K562 (cell line): ENCODE measurements around the gene ACSF3. TPM values are rescaled to one million over a fixed set of nuclear protein-coding genes. Genes with fewer than 3 reads are reported as not detected.
A peak's percentile ranks its signal among the peaks of the same experiment; 100 is the strongest.

Experiments used
- ATAC-seq: fragments of 200-7000 bp; cut with Tn5 transposase; 3 replicates; pipeline ENCODE4 v1.9.1; 2020; ENCODE audit warnings: moderate library complexity
- BruUV-seq: library from RNA; stranded (reverse); fragments of 400-500 nt; replicated peaks from 2 replicates; lab custom pipeline; 2021; lab: Mats Ljungman, UMichigan
- CTCF ChIA-PET: fragments of 300-600 bp; formaldehyde crosslinking; extraction: SDS; loops from one replicate; lab custom pipeline; 2021; ENCODE audit warnings: low intra/inter-chr PET ratio; lab: Yijun Ruan, JAX
- POLR2A ChIA-PET: fragments of 300-600, 350-650 bp; sonication (Branson Sonifier 250); formaldehyde crosslinking; extraction: SDS; loops from one replicate; lab custom pipeline; 2021; ENCODE audit warnings: antibody characterized with exemption, inconsistent platforms; lab: Yijun Ruan, JAX
- DNase-seq, 4 experiments: peaks; one replicate each; pipeline versions ENCODE4 v3.0.0 to v3.0.0-alpha.2; 2011 to 2018; ENCODE audit warnings: low spot score in 3 of 4, mixed read lengths in 3 of 4; ENCODE audit errors: extremely low read depth in 1 of 4
- FAIRE-seq: peaks from 2 replicates; lab custom pipeline; 2011; peaks lifted over from hg19 to GRCh38; lab: Jason Lieb, UNC
- H2AFZ ChIP-seq: 2 replicates; pipeline ENCODE4 v1.6.0; 2011; ENCODE audit warnings: low read depth, low read length, control low read depth, inconsistent platforms
- H3K27ac ChIP-seq: fragments of 200-600 bp; 3 replicates; pipeline ENCODE4 v1.8.0; 2011; ENCODE audit warnings: low read depth, mild to moderate bottlenecking, control low read depth, inconsistent platforms, low read length, moderate library complexity, mixed read lengths; ENCODE audit errors: extremely low read depth
- H3K27me3 ChIP-seq, 2 experiments: fragments of 300-600 bp in 1 of 2; 2 replicates in 1 of 2; 3 replicates in 1 of 2; pipeline versions ENCODE4 v1.6.0 to v1.8.0; 2011; ENCODE audit warnings: inconsistent platforms in 2 of 2, low read length in 2 of 2, mild to moderate bottlenecking in 1 of 2, mixed read lengths in 1 of 2, moderate library complexity in 1 of 2; ENCODE audit not compliant: control insufficient read depth in 2 of 2, insufficient read depth in 2 of 2
- H3K36me3 ChIP-seq: fragments of 300-600 bp; 3 replicates; pipeline ENCODE4 v1.8.0; 2011; ENCODE audit warnings: mild to moderate bottlenecking, low read length, inconsistent platforms; ENCODE audit not compliant: control insufficient read depth, insufficient read depth
- H3K4me1 ChIP-seq, 2 experiments: fragments of 200-600 bp in 1 of 2; replicated peaks in 1 of 2; 2 replicates in 1 of 2; 3 replicates in 1 of 2; pipeline versions ENCODE4 v1.5.1 to v1.8.0; 2011; ENCODE audit warnings: inconsistent platforms in 2 of 2, low read length in 2 of 2, mild to moderate bottlenecking in 1 of 2, mixed read lengths in 1 of 2, moderate library complexity in 1 of 2; ENCODE audit not compliant: control insufficient read depth in 2 of 2, insufficient read depth in 2 of 2
- H3K4me2 ChIP-seq: 2 replicates; pipeline ENCODE4 v1.6.1; 2011; ENCODE audit warnings: low read length, control low read depth, inconsistent platforms, mixed read lengths; ENCODE audit not compliant: insufficient read depth
- H3K4me3 ChIP-seq: fragments of 200-600 bp; sonication (generic), shearing (Covaris generic); 2 replicates; pipeline ENCODE4 v1.5.1; 2016; ENCODE audit warnings: control low read depth, inconsistent platforms
- H3K79me2 ChIP-seq: fragments of 200-600 bp; 3 replicates; pipeline ENCODE4 v1.8.0; 2011; ENCODE audit warnings: low read length, inconsistent platforms; ENCODE audit not compliant: control insufficient read depth, insufficient read depth
- H3K9ac ChIP-seq, 2 experiments: 2 replicates each; pipeline versions ENCODE4 v1.6.0 to v1.6.1; 2011; ENCODE audit warnings: low read depth in 2 of 2, low read length in 2 of 2, control low read depth in 1 of 2, inconsistent platforms in 1 of 2, mild to moderate bottlenecking in 1 of 2, mixed read lengths in 1 of 2; ENCODE audit not compliant: insufficient read depth in 1 of 2
- H3K9me1 ChIP-seq: one replicate; pipeline ENCODE4 v1.6.0; 2011; ENCODE audit warnings: inconsistent platforms, mild to moderate bottlenecking, low read length, moderate library complexity; ENCODE audit not compliant: control insufficient read depth, insufficient read depth
- H3K9me3 ChIP-seq: replicated peaks from 2 replicates; pipeline ENCODE4 v1.5.1; 2011; ENCODE audit warnings: low read depth, low read length, inconsistent platforms; ENCODE audit not compliant: control insufficient read depth, insufficient read depth
- H4K20me1 ChIP-seq: replicated peaks from 2 replicates; pipeline ENCODE4 v1.6.1; 2011; ENCODE audit warnings: low read length, inconsistent platforms, mixed read lengths; ENCODE audit not compliant: control insufficient read depth, insufficient read depth
- CCNT2 ChIP-seq: IDR thresholded peaks from 2 replicates; pipeline ENCODE4 v1.6.1; 2011; ENCODE audit warnings: borderline replicate concordance, low read depth, mild to moderate bottlenecking, moderate library complexity, mixed read lengths, low read length; ENCODE audit not compliant: insufficient read length; ENCODE audit errors: extremely low read depth
- MTA3 ChIP-seq: fragments of 450-650 bp; formaldehyde crosslinking; IDR thresholded peaks from 2 replicates; pipeline ENCODE4 v1.6.1; 2017; ENCODE audit warnings: mild to moderate bottlenecking, borderline replicate concordance
- POLR2G ChIP-seq: fragments of 200-400 bp; formaldehyde crosslinking; IDR thresholded peaks from 2 replicates; pipeline ENCODE4 v1.6.1; 2017; ENCODE audit warnings: low read depth, mild to moderate bottlenecking, antibody characterized with exemption, low read length, moderate library complexity
- ZNF197 ChIP-seq: fragments of 200-800 bp; sonication (Bioruptor generic); IDR thresholded peaks from 2 replicates; pipeline ENCODE4 v1.6.1; 2016; ENCODE audit warnings: low read depth, missing genetic modification characterization, missing compliant biosample characterization
- WGBS: fragments of 100-300 bp; shearing (Covaris generic); methylation state at CpG from one replicate; pipeline ENCODE4 v1.1.6; 2016; ENCODE audit warnings: low coverage, mixed read lengths; ENCODE audit not compliant: insufficient coverage; ENCODE audit errors: missing lambda C conversion rate; 5-methylcytosine and 5-hydroxymethylcytosine counted together
- in situ Hi-C: fragments of 300-500 bp; cut with MboI; formaldehyde crosslinking; loops from 4 replicates; pipeline ENCODE4 v1.15.0; 2018; ENCODE audit warnings: inconsistent platforms, mixed read lengths
- intact Hi-C: fragments of 100-400 bp; cut with micrococcal nuclease; formaldehyde crosslinking; loops from 2 replicates; pipeline ENCODE4 v1.14.2; 2022
- polyA plus RNA-seq, 8 experiments: library from polyadenylated mRNA; depleted of rRNA in 4 of 8; stranded (reverse) in 5 of 8; unstranded in 3 of 8; fragments of >200 nt; fragmentation: Nextera tagmentation in 2 of 8; fragmentation: Illumina TruSeq in 1 of 8; extraction: Ambion mirVana in 2 of 8; extraction: Trizol in 1 of 8; gene quantifications; 2 replicates each; pipeline versions ENCODE4 v1.2.1 to v1.2.3, GENCODE V29; 2011 to 2014; ENCODE audit warnings: inconsistent platforms in 1 of 8, missing spikeins in 1 of 8
- total RNA-seq, 7 experiments: library from RNA; depleted of rRNA in 6 of 7; stranded (reverse); fragments of >200 nt in 6 of 7; fragmentation: Illumina TruSeq in 2 of 7; extraction: Trizol in 2 of 7; gene quantifications; 2 replicates each; pipeline versions ENCODE4 v1.2.1 to v1.2.3, GENCODE V29; 2011 to 2021; ENCODE audit warnings: low replicate concordance in 1 of 7
- TF ChIP-seq, protein P1 (sequence below): sonication (generic); formaldehyde crosslinking; IDR thresholded peaks from 2 replicates; pipeline ENCODE4 v1.8.1; 2023; ENCODE audit warnings: mild to moderate bottlenecking, missing genetic modification reagents

The ACSF3 gene
- total and polyA plus RNA-seq, 9 of the 15 experiments (the other 6 are each of a cell fraction or from before 2014, with no cell fraction given), result 0.77 to 32.8 (median 14.7) TPM

- Histone ChIP-seq H3K79me2 (no peaks in the 10 kb centered on the region), H3K4me2 (no peak overlapping the region), H3K9ac (peak overlapping the region in 1 of 2 experiments; percentile 7; a peak in 1 of 4 replicates), H3K9me1 (no peaks in the 10 kb centered on the region), H2AFZ (no peak overlapping the region), H3K27me3 (no peaks in the 10 kb centered on the region), H3K4me1 (peaks cover 0 to 47% of the 10 kb centered on the region in 2 experiments; a peak in 3 of 5 replicates), H3K36me3 (peaks cover 26% of the 10 kb centered on the region; the same call in 2 of the 3 replicates), H3K27ac (no peak overlapping the region), H3K4me3 (no peak overlapping the region), H4K20me1 (no peaks in the 10 kb centered on the region), H3K9me3 (peaks cover 10% of the 10 kb centered on the region)
- ATAC-seq (no peak), FAIRE-seq (no peak), DNase-seq (no peak)
- ChIA-PET CTCF (no interaction called here), POLR2A (no interaction called here)
- intact Hi-C loops (no loop called here), in situ Hi-C loops (no loop called here)
- WGBS, result 89% methylated on average over 33 of the region's 41 CpGs
- no TSS peak for BruUV-seq
- TF ChIP-seq ZNF197, result no peak
- TF ChIP-seq, all 486 proteins: peak for 0
These were observed 59.4 kb downstream of the ACSF3 start for GRCh38 chr16:89152831-89153700.

- no TSS peak for BruUV-seq
- POLR2A ChIA-PET, result no interaction called here
These were observed 60.2 kb downstream of the ACSF3 start for GRCh38 chr16:89153848-89154271.

More at GRCh38 chr16:89153848-89154271, 60.2 kb downstream of the ACSF3 start:
- in situ Hi-C loops (no loop called here), intact Hi-C loops (no loop called here)
- no peaks in the 10 kb centered on the region for H3K27me3 ChIP-seq
- H3K9me1 ChIP-seq, result no peaks in the 10 kb centered on the region
- no peak overlapping the region for H3K4me2 ChIP-seq
- DNase-seq, result no peak
- TF ChIP-seq POLR2G (peak; percentile 53; the same call in 1 of the 2 replicates), MTA3 (no peak), CCNT2 (peak; percentile 18)
- TF ChIP-seq, protein P1, sequence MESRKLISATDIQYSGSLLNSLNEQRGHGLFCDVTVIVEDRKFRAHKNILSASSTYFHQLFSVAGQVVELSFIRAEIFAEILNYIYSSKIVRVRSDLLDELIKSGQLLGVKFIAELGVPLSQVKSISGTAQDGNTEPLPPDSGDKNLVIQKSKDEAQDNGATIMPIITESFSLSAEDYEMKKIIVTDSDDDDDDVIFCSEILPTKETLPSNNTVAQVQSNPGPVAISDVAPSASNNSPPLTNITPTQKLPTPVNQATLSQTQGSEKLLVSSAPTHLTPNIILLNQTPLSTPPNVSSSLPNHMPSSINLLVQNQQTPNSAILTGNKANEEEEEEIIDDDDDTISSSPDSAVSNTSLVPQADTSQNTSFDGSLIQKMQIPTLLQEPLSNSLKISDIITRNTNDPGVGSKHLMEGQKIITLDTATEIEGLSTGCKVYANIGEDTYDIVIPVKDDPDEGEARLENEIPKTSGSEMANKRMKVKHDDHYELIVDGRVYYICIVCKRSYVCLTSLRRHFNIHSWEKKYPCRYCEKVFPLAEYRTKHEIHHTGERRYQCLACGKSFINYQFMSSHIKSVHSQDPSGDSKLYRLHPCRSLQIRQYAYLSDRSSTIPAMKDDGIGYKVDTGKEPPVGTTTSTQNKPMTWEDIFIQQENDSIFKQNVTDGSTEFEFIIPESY (CRISPR knock-in tag), result peak; percentile 74; the same call in 1 of the 2 replicates
- no peak overlapping the region; a peak in 1 of 4 replicates for H3K9ac ChIP-seq
- H3K9me3 ChIP-seq, result peaks cover 15% of the 10 kb centered on the region
- H3K4me1 ChIP-seq, result peaks cover 0 to 47% of the 10 kb centered on the region in 2 experiments; a peak in 3 of 5 replicates
- CTCF ChIA-PET, result no interaction called here
- H2AFZ ChIP-seq, result no peak overlapping the region
- no peak for FAIRE-seq
- 87% methylated on average over 14 of the region's 19 CpGs for WGBS
- no peak; the same call in 2 of the 3 replicates for ATAC-seq
- H4K20me1 ChIP-seq, result no peaks in the 10 kb centered on the region
- H3K79me2 ChIP-seq, result no peaks in the 10 kb centered on the region
- no peak overlapping the region for H3K27ac ChIP-seq
- H3K4me3 ChIP-seq, result no peak overlapping the region
- peaks cover 22% of the 10 kb centered on the region; the same call in 2 of the 3 replicates for H3K36me3 ChIP-seq
